Activated B cell treated with CpG ODN at 0.5 μM for 24 hours (primary cell): ENCODE measurements around the gene KEL. TPM values are rescaled to one million over a fixed set of nuclear protein-coding genes. Genes with fewer than 3 reads are reported as not detected.

Experiments
- ATAC-seq: fragments of 200-7000 bp; cut with Tn5 transposase; one replicate; pipeline ENCODE4 v1.10.0; 2021; ENCODE audit warnings: low read depth, mild to moderate bottlenecking, moderate library complexity
- CTCF ChIA-PET: fragments of 350-600 bp; sonication (Branson Sonifier 250); formaldehyde crosslinking; loops from one replicate; lab custom pipeline; 2021; ENCODE audit warnings: antibody characterized with exemption; lab: Charles Lee
- POLR2A ChIA-PET: fragments of 350-600 bp; sonication (Branson Sonifier 250); formaldehyde crosslinking; loops from one replicate; lab custom pipeline; 2021; ENCODE audit warnings: antibody characterized with exemption; lab: Charles Lee
- DNase-seq: peaks from one replicate; pipeline ENCODE4 v3.0.0; 2022
- H3K27ac Mint-ChIP-seq: one replicate; pipeline ENCODE4 v1.8.0; 2020; ENCODE audit warnings: mixed read lengths
- H3K27me3 Mint-ChIP-seq: one replicate; pipeline ENCODE4 v1.8.0; 2021; ENCODE audit warnings: mixed read lengths
- H3K36me3 Mint-ChIP-seq: one replicate; pipeline ENCODE4 v1.8.0; 2021; ENCODE audit warnings: low read depth, mixed read lengths
- H3K4me1 Mint-ChIP-seq: one replicate; pipeline ENCODE4 v1.8.0; 2021; ENCODE audit warnings: mixed read lengths
- H3K4me3 Mint-ChIP-seq: one replicate; pipeline ENCODE4 v1.8.0; 2020; ENCODE audit warnings: mild to moderate bottlenecking, mixed read lengths
- H3K9me3 Mint-ChIP-seq: one replicate; pipeline ENCODE4 v1.8.0; 2020; ENCODE audit warnings: mixed read lengths
- CTCF ChIP-seq: fragments of 200-600 bp; IDR thresholded peaks from one replicate; pipeline ENCODE4 v1.8.0; 2022; ENCODE audit warnings: antibody characterized with exemption, mild to moderate bottlenecking
- intact Hi-C: fragments of 100-400 bp; cut with micrococcal nuclease; formaldehyde crosslinking; loops from one replicate; pipeline ENCODE4 v1.15.1; 2024
- total RNA-seq: library from RNA; stranded (reverse); gene quantifications from 2 replicates; pipeline ENCODE4 v1.2.3, GENCODE V29; 2022

KEL gene
- total RNA-seq, 1 donor from 2014 or later, result 1.2 TPM

- ChIA-PET CTCF (no interaction called here), POLR2A (no interaction called here)
- Mint-ChIP-seq H3K4me1 (no peaks in the 10 kb centered on the region), H3K27ac (no peak overlapping the region), H3K9me3 (no peaks in the 10 kb centered on the region), H3K36me3 (no peaks in the 10 kb centered on the region), H3K27me3 (peaks cover 21% of the 10 kb centered on the region), H3K4me3 (no peak overlapping the region)
- DNase-seq (no peak), ATAC-seq (no peak)
- intact Hi-C loops, result no loop called here
- no peak for TF ChIP-seq CTCF
These were observed 23.6 kb downstream of the KEL start for GRCh38 chr7:142938611-142939010.

- TF ChIP-seq CTCF, result no peak
- intact Hi-C loops, result no loop called here
- DNase-seq, result no peak
- no peak for ATAC-seq
- POLR2A ChIA-PET, result no interaction called here
- no peak overlapping the region for H3K27ac Mint-ChIP-seq
- no peaks in the 10 kb centered on the region for H3K36me3 Mint-ChIP-seq
- H3K4me3 Mint-ChIP-seq, result no peak overlapping the region
- CTCF ChIA-PET, result no interaction called here
- peaks cover 15% of the 10 kb centered on the region for H3K27me3 Mint-ChIP-seq
- no peaks in the 10 kb centered on the region for H3K9me3 Mint-ChIP-seq
- H3K4me1 Mint-ChIP-seq, result no peaks in the 10 kb centered on the region
These were observed 26.1 kb downstream of the KEL start for GRCh38 chr7:142935941-142936565.

- POLR2A ChIA-PET, result no interaction called here
- DNase-seq (no peak), ATAC-seq (no peak)
- Mint-ChIP-seq H3K27ac (no peak overlapping the region), H3K36me3 (no peaks in the 10 kb centered on the region), H3K27me3 (peaks cover 12% of the 10 kb centered on the region), H3K4me3 (no peak overlapping the region), H3K9me3 (no peaks in the 10 kb centered on the region), H3K4me1 (no peaks in the 10 kb centered on the region)
- no peak for TF ChIP-seq CTCF
- CTCF ChIA-PET, result no interaction called here
- intact Hi-C loops, result no loop called here
These were observed 28.1 kb downstream of the KEL start for GRCh38 chr7:142934056-142934455.

GRCh38 chr7:142933624-142934023 is 28.5 kb downstream of the KEL start, which contains the start of gene TRPV5:
Gene TRPV5 (minus strand): TSS chr7:142933746. CDS start chr7:142933459, 287 bp downstream.
- H3K27ac Mint-ChIP-seq, result no peak within 1 kb of the TSS
- DNase-seq (no peak), ATAC-seq (no peak)
- intact Hi-C loops, result no loop called here
- no peaks in the 10 kb centered on the region for H3K36me3 Mint-ChIP-seq
- no peaks in the 10 kb centered on the region for H3K9me3 Mint-ChIP-seq
- peaks cover 12% of the 10 kb centered on the region for H3K27me3 Mint-ChIP-seq
- CTCF ChIA-PET, result no interaction called here
- no peaks in the 10 kb centered on the region for H3K4me1 Mint-ChIP-seq
- TF ChIP-seq CTCF, result no peak
- no peak within 1 kb of the TSS for H3K4me3 Mint-ChIP-seq
- POLR2A ChIA-PET, result no interaction called here

DNA sequence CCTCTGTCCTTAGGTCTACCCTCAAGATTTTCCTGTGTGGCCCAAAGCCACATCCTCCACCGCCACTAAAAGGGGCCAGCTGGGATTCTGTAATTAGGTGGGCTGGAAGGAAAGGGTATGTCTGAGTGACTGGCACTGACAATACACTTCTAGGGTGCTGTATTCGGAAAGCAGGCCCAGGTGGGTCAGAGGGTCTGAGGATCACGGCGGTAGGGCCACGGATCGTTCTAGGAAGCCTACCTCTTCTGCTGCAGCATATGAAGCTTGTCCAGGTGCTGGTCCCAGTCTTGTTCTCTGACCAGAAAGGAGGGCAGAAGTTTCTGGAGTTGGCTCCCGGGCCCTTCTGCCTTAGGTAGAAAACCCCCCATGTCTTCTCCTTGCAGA is 29.1 kb downstream of the KEL start:
- no peak overlapping the region for H3K4me3 Mint-ChIP-seq
- peaks cover 12% of the 10 kb centered on the region for H3K27me3 Mint-ChIP-seq
- no peak for TF ChIP-seq CTCF
- peaks cover 2% of the 10 kb centered on the region for H3K4me1 Mint-ChIP-seq
- intact Hi-C loops, result no loop called here
- ChIA-PET CTCF (no interaction called here), POLR2A (no interaction called here)
- no peaks in the 10 kb centered on the region for H3K36me3 Mint-ChIP-seq
- ATAC-seq, result no peak
- no peak overlapping the region for H3K27ac Mint-ChIP-seq
- no peaks in the 10 kb centered on the region for H3K9me3 Mint-ChIP-seq
- no peak for DNase-seq
